Endodermal cell (in vitro differentiated cells): ENCODE results near the gene PDE10A. TPM values are rescaled to one million over a fixed set of nuclear protein-coding genes. Genes with fewer than 3 reads are reported as not detected.

Experiments
- DNase-seq: peaks from one replicate; pipeline ENCODE4 v3.0.0-alpha.2; 2017
- H3K27ac ChIP-seq: 2 replicates; pipeline ENCODE4 v1.5.1; 2013; ENCODE audit warnings: mild to moderate bottlenecking, low read depth, low read length, moderate library complexity
- H3K27me3 ChIP-seq: 2 replicates; pipeline ENCODE4 v1.6.1; 2013; ENCODE audit warnings: mild to moderate bottlenecking, low read length, moderate library complexity; ENCODE audit not compliant: insufficient read depth, control insufficient read depth, poor library complexity, severe bottlenecking
- H3K36me3 ChIP-seq: 2 replicates; pipeline ENCODE4 v1.7.0; 2013; ENCODE audit warnings: mild to moderate bottlenecking, low read length, moderate library complexity; ENCODE audit not compliant: control insufficient read depth, insufficient read depth
- H3K4me1 ChIP-seq: one replicate; pipeline ENCODE4 v1.7.0; 2013; ENCODE audit warnings: low read length; ENCODE audit not compliant: control insufficient read depth, insufficient read depth
- H3K4me3 ChIP-seq: 2 replicates; pipeline ENCODE4 v1.5.1; 2013; ENCODE audit warnings: mild to moderate bottlenecking, low read length, moderate library complexity
- H3K9ac ChIP-seq: 2 replicates; pipeline ENCODE4 v1.6.1; 2013; ENCODE audit warnings: mild to moderate bottlenecking, low read length, moderate library complexity; ENCODE audit not compliant: poor library complexity, severe bottlenecking; ENCODE audit errors: extremely low read depth
- H3K9me3 ChIP-seq: 2 replicates; pipeline ENCODE4 v1.6.1; 2013; ENCODE audit warnings: mild to moderate bottlenecking, low read length, moderate library complexity; ENCODE audit not compliant: control insufficient read depth
- H3K27ac Mint-ChIP-seq: 2 replicates; pipeline ENCODE4 v1.8.0; 2020; ENCODE audit warnings: mixed read lengths
- H3K27me3 Mint-ChIP-seq: 2 replicates; pipeline ENCODE4 v1.8.0; 2021; ENCODE audit warnings: mild to moderate bottlenecking, mixed read lengths; ENCODE audit not compliant: insufficient read depth
- H3K36me3 Mint-ChIP-seq: 2 replicates; pipeline ENCODE4 v1.8.0; 2020; ENCODE audit warnings: low read depth, mixed read lengths
- H3K4me1 Mint-ChIP-seq: 2 replicates; pipeline ENCODE4 v1.8.0; 2020; ENCODE audit warnings: mixed read lengths
- H3K4me3 Mint-ChIP-seq: 2 replicates; pipeline ENCODE4 v1.8.0; 2020; ENCODE audit warnings: mild to moderate bottlenecking, moderate library complexity, mixed read lengths
- H3K9me3 Mint-ChIP-seq: 2 replicates; pipeline ENCODE4 v1.8.0; 2020; ENCODE audit warnings: mild to moderate bottlenecking, mixed read lengths
- CTCF ChIP-seq: fragments of 200-600 bp; sonication (generic); conservative IDR thresholded peaks from 2 replicates; pipeline ENCODE4 v1.5.0; 2021; ENCODE audit warnings: antibody characterized with exemption, mild to moderate bottlenecking
- WGBS, 2 experiments: methylation state at CpG; one replicate each; pipeline versions ENCODE4 v1.1.5 to v1.1.7; 2013; ENCODE audit warnings: missing lambda C conversion rate in 2 of 2, mixed read lengths in 1 of 2; ENCODE audit not compliant: insufficient coverage in 1 of 2, insufficient read length in 1 of 2; 5-methylcytosine and 5-hydroxymethylcytosine counted together
- total RNA-seq, 2 donors: library from RNA; stranded (reverse); fragmentation: NEBNext Ultra II Directional in 1 of 2; extraction: Animal tissue kit (Norgen Biotek cat#: 25700) in 1 of 2; gene quantifications; 2 replicates in 1 of 2; 3 replicates in 1 of 2; pipeline ENCODE4 v1.2.1, GENCODE V29; 2021

Gene PDE10A
- total RNA-seq, 2 donors from 2014 or later: 22.8 to 27.8 TPM

- H3K4me3 ChIP-seq: peak overlapping the region; percentile 57
- TF ChIP-seq CTCF: no peak
- H3K27me3 ChIP-seq: no peaks in the 10 kb centered on the region
- Mint-ChIP-seq H3K27ac (peak overlapping the region; percentile 89), H3K36me3 (peaks cover 29% of the 10 kb centered on the region), H3K4me1 (peaks cover 54% of the 10 kb centered on the region), H3K9me3 (peaks cover 19% of the 10 kb centered on the region), H3K27me3 (peaks cover 23% of the 10 kb centered on the region), H3K4me3 (peak overlapping the region; percentile 25)
- H3K9ac ChIP-seq: no peak overlapping the region
- H3K9me3 ChIP-seq: peaks cover 34% of the 10 kb centered on the region
- peak; percentile 67 for DNase-seq
- no peak overlapping the region for H3K27ac ChIP-seq
- 49 to 76% methylated on average over 3 to 5 of the region's 6 CpGs for WGBS, 2 experiments
- H3K4me1 ChIP-seq: peaks cover 12% of the 10 kb centered on the region
- peaks cover 35% of the 10 kb centered on the region for H3K36me3 ChIP-seq
Measured at GRCh38 chr6:165458134-165458533, 204.9 kb downstream of the PDE10A start.

GRCh38 chr6:165456286-165456685, 206.8 kb downstream of the PDE10A start:
- peaks cover 18% of the 10 kb centered on the region for H3K36me3 ChIP-seq
- peaks cover 14% of the 10 kb centered on the region for H3K4me1 ChIP-seq
- DNase-seq: no peak
- H3K4me1 Mint-ChIP-seq: peaks cover 54% of the 10 kb centered on the region
- H3K9ac ChIP-seq: no peak overlapping the region
- no peak overlapping the region for H3K27ac ChIP-seq
- H3K27me3 Mint-ChIP-seq: peaks cover 32% of the 10 kb centered on the region
- 49 to 72% methylated on average over 2 to 3 of the region's 3 CpGs for WGBS, 2 experiments
- no peak for TF ChIP-seq CTCF
- peaks cover 16% of the 10 kb centered on the region for H3K9me3 ChIP-seq
- H3K36me3 Mint-ChIP-seq: peaks cover 15% of the 10 kb centered on the region
- H3K27me3 ChIP-seq: no peaks in the 10 kb centered on the region
- no peak overlapping the region for H3K4me3 ChIP-seq
- H3K27ac Mint-ChIP-seq: no peak overlapping the region
- peaks cover under 1% of the 10 kb centered on the region for H3K9me3 Mint-ChIP-seq
- no peak overlapping the region for H3K4me3 Mint-ChIP-seq

- no peak overlapping the region for H3K4me3 ChIP-seq
Measured at GRCh38 chr6:165455488-165455887, 207.6 kb downstream of the PDE10A start.

More at GRCh38 chr6:165455488-165455887, 207.6 kb downstream of the PDE10A start:
- Mint-ChIP-seq H3K27ac (no peak overlapping the region), H3K9me3 (no peaks in the 10 kb centered on the region), H3K4me3 (no peak overlapping the region), H3K27me3 (peaks cover 34% of the 10 kb centered on the region), H3K4me1 (peaks cover 49% of the 10 kb centered on the region), H3K36me3 (peaks cover 15% of the 10 kb centered on the region)
- DNase-seq: no peak
- Histone ChIP-seq H3K4me1 (peaks cover 14% of the 10 kb centered on the region), H3K9ac (no peak overlapping the region), H3K27me3 (no peaks in the 10 kb centered on the region), H3K36me3 (peaks cover 18% of the 10 kb centered on the region), H3K27ac (no peak overlapping the region), H3K9me3 (peaks cover 15% of the 10 kb centered on the region)
- no peak for TF ChIP-seq CTCF
- 88 to 89% methylated on average over 2 to 3 of the region's 3 CpGs for WGBS, 2 experiments
